Measurements from ENCODE around the gene PLA1A. TPM values are rescaled to one million over a fixed set of nuclear protein-coding genes. Genes with fewer than 3 reads are reported as not detected.

Gene PLA1A
- total RNA-seq, 2 donors from 2014 or later = 0.58 to 1.3 TPM

DNA sequence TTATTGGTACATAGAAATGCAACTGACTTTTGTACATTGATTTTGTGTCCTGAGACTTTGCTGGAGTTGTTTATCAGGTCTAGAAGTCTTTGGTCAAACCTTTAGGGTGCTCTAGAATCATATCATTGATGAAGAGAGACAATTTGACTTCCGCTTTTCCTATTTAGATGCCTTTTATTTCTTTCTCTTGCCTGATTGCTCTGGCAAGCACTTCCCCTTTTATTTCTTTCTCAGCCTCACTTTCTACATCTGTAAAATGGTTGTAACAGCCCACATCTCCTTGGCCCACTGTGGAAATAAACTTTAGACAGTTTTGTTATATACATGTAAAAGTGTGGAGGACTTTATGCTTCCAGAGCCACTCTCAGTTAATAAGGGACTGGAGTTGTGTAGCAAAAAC is 14.0 kb downstream of the PLA1A start:
- Histone ChIP-seq H3K27me3 (no peaks in the 10 kb centered on the region), H3K4me3 (no peak overlapping the region), H3K36me3 (no peaks in the 10 kb centered on the region), H3K9me3 (no peaks in the 10 kb centered on the region), H3K4me1 (no peaks in the 10 kb centered on the region), H3K27ac (no peak overlapping the region), H3K9ac (ENCODE audit: low read depth in 2 of 2, low read length in 2 of 2) (no peak overlapping the region)
- TF ChIP-seq, protein P1, sequence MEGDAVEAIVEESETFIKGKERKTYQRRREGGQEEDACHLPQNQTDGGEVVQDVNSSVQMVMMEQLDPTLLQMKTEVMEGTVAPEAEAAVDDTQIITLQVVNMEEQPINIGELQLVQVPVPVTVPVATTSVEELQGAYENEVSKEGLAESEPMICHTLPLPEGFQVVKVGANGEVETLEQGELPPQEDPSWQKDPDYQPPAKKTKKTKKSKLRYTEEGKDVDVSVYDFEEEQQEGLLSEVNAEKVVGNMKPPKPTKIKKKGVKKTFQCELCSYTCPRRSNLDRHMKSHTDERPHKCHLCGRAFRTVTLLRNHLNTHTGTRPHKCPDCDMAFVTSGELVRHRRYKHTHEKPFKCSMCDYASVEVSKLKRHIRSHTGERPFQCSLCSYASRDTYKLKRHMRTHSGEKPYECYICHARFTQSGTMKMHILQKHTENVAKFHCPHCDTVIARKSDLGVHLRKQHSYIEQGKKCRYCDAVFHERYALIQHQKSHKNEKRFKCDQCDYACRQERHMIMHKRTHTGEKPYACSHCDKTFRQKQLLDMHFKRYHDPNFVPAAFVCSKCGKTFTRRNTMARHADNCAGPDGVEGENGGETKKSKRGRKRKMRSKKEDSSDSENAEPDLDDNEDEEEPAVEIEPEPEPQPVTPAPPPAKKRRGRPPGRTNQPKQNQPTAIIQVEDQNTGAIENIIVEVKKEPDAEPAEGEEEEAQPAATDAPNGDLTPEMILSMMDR (IDR thresholded peaks at IDR 0.05) = no peak
- intact Hi-C loops (cut with DNase I) = no loop called here
- DNase-seq = no peak

DNA sequence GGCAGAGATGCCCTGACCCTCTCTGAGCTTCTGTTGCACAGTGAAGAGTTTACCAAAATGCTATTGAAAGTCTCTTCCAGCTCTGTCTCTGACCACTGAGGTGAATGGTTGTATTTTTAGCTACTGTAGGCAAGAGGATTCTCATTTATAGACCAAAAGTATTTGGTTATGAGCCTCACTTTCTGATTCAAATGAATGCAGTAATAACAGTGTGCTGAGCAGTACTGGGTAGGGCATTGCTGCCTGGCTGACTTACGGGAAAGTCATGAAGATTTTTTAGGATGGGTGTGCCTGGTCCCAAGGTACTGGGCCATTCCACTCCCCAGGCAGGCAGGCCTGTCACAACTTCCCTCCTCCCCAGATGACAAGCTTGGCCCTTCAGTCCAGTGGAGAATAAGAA is 15.5 kb downstream of the PLA1A start:
- no peaks in the 10 kb centered on the region for H3K36me3 ChIP-seq
- no peak overlapping the region for H3K4me3 ChIP-seq
- H3K4me1 ChIP-seq = no peaks in the 10 kb centered on the region
- H3K27ac ChIP-seq = no peak overlapping the region
- no peak overlapping the region for H3K9ac ChIP-seq (ENCODE audit: low read depth in 2 of 2, low read length in 2 of 2)
- no peaks in the 10 kb centered on the region for H3K9me3 ChIP-seq
- no peak for DNase-seq
- TF ChIP-seq, protein P1 (IDR thresholded peaks at IDR 0.05) = no peak
- no peaks in the 10 kb centered on the region for H3K27me3 ChIP-seq
- intact Hi-C loops (cut with DNase I) = no loop called here

DNA sequence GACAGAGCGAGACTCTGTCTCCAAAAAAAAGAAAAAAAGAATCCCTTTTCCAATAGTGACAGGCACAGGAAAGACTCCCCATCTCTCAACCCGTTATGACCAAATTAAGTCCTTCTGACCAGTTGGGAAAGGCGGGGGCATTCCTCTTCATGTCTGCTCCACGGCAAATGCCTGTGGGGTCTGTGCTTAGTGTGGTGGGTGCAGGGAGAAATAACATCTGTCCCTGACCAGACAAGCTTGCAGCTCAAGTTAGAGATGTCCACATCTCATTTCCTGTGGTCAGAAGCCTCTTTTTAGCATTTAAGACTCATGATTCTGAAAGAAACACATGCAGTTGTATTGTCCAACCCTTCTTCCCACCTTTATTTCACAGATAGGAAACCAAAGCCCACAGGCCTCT is 16.2 kb downstream of the PLA1A start:
- no peak for DNase-seq
- intact Hi-C loops (cut with DNase I) = no loop called here
- Histone ChIP-seq H3K27ac (no peak overlapping the region), H3K36me3 (no peaks in the 10 kb centered on the region), H3K4me1 (no peaks in the 10 kb centered on the region), H3K4me3 (no peak overlapping the region), H3K9me3 (no peaks in the 10 kb centered on the region), H3K9ac (ENCODE audit: low read depth in 2 of 2, low read length in 2 of 2) (no peak overlapping the region), H3K27me3 (no peaks in the 10 kb centered on the region)
- TF ChIP-seq, protein P1 (IDR thresholded peaks at IDR 0.05) = no peak

DNA sequence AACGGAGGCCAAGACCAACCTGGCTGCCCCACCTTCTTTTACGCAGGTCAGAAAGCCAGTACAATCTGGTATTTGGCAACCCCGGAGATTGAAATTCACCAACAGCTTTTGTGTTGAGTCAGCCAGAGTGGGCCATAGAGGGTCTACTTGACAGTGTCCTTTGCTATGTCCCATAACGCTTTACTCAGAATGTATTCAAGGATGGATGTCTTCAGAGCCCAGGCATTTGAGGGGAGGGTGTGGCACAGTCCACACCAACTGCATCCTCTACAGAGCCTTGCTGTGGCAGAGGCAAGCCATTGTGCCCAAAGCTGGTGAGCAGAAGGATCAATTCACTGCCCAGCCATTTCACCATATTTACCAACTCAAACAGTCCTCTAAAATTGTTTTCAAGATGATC is 18.4 kb downstream of the PLA1A start:
- Histone ChIP-seq H3K9me3 (no peaks in the 10 kb centered on the region), H3K4me1 (no peaks in the 10 kb centered on the region), H3K4me3 (no peak overlapping the region), H3K36me3 (no peaks in the 10 kb centered on the region), H3K9ac (ENCODE audit: low read depth in 2 of 2, low read length in 2 of 2) (no peak overlapping the region), H3K27me3 (no peaks in the 10 kb centered on the region), H3K27ac (no peak overlapping the region)
- intact Hi-C loops (cut with DNase I) = no loop called here
- no peak for DNase-seq
- TF ChIP-seq, protein P1 (IDR thresholded peaks at IDR 0.05) = no peak

DNA sequence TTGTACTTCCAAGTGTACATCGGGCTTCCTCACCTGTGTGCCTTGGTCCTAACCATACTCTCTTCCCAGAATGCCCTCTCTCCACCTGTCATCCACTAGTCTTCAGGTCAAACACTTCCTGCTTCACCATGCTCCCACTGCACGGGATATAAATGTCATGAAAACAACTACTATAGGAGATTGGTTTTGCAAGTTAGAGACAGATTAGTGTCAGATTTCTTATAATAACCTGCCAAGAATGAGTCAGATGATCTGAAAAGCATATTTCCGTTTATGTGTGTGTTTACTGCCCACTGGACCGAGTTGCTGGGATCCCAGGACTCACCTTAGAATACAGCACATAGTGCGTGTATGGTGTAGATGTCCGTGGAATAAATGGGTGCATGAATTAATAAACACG is 21.4 kb downstream of the PLA1A start:
- DNase-seq = no peak
- intact Hi-C loops (cut with DNase I) = no loop called here
- no peak overlapping the region for H3K4me3 ChIP-seq
- H3K9me3 ChIP-seq = no peaks in the 10 kb centered on the region
- no peak overlapping the region for H3K27ac ChIP-seq
- H3K36me3 ChIP-seq = no peaks in the 10 kb centered on the region
- H3K9ac ChIP-seq (ENCODE audit: low read depth in 2 of 2, low read length in 2 of 2) = no peak overlapping the region
- H3K27me3 ChIP-seq = no peaks in the 10 kb centered on the region
- TF ChIP-seq, protein P1 (IDR thresholded peaks at IDR 0.05) = no peak
- H3K4me1 ChIP-seq = no peaks in the 10 kb centered on the region

DNA sequence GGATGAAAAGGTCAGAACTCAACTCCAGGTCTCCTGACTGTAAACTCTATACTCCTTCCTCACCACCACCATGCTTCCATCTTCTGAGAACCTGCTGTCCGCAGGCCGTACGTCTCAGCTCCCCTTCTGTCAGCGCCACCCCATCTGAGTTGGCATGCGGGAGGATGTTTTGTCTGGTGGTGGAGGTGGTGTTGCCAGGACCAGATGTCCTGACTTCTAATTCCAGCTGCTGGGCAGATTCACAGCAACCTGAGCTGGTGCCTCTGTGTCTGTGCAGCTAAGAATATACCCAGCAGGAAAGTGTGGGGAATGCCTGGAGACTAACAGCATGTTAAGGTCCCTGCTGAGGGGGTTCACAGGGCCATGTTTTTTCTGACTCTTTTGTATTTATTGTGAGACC is 23.2 kb downstream of the PLA1A start:
- H3K9me3 ChIP-seq = no peaks in the 10 kb centered on the region
- no peak overlapping the region for H3K4me3 ChIP-seq
- intact Hi-C loops (cut with DNase I) = no loop called here
- H3K27me3 ChIP-seq = no peaks in the 10 kb centered on the region
- no peak overlapping the region for H3K9ac ChIP-seq (ENCODE audit: low read depth in 2 of 2, low read length in 2 of 2)
- TF ChIP-seq, protein P1 (IDR thresholded peaks at IDR 0.05) = no peak
- no peak for DNase-seq
- no peaks in the 10 kb centered on the region for H3K4me1 ChIP-seq
- H3K27ac ChIP-seq = no peak overlapping the region
- H3K36me3 ChIP-seq = no peaks in the 10 kb centered on the region

Measured in colonic mucosa (tissue), 4 donors.